HG02943 (cell line): Measurements from ENCODE around the gene CXCL1.

Experiments
- ATAC-seq: cut with Tn5 transposase; IDR thresholded peaks from one replicate; pipeline ENCODE4 v1.9.1; 2021; ENCODE audit warnings: mild to moderate bottlenecking, low read depth, moderate library complexity; ENCODE audit not compliant: unreplicated experiment

The CXCL1 gene

GRCh38 chr4:73869130-73870055, at the start of gene CXCL1:
Gene CXCL1 (plus strand): TSS chr4:73869393. CDS start chr4:73869471, 78 bp downstream.
- no peak for ATAC-seq

GRCh38 chr4:73821325-73821724, 47.9 kb upstream of the CXCL1 start:
- ATAC-seq: no peak

DNA sequence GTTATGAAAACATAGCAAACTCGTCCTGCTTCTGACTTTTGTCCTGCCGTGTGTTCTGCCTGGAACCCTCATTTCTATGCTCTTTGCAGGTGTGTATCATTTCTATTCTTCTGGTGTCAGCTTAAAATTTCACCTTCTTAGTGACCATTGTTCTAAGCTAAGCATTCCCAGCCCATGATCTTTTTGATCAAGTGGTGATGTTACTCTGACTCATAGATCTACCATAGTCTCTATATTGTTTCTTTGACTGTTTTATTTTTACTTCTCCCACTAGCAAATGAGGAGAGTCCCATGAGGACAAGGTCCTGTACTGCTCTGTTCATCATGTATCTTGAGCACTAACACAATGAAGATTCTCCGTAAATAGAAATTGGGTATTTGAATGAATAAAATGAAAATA, 46.8 kb upstream of the CXCL1 start:
- ATAC-seq: no peak

- no peak for ATAC-seq
Measured at GRCh38 chr4:73822812-73823504, 46.2 kb upstream of the CXCL1 start.

DNA sequence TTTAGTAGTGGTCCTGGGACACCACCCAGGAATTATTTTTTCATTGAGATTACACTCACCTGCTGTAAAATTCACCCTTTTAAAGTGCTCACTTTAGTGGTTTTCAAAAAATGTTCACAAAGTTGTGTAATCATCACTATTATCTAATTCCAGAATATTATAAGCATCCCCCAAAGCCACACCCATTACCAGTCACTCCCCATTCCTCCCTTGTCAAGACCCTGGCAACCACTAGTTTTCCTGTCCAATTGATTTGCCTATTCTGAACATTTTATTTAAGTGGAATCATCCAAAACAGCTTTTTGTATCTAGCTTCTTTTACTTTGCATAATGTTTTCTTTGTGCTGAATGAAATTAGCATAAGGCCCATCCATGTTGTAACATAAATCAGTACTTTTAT, 45.4 kb upstream of the CXCL1 start:
- no peak for ATAC-seq

DNA sequence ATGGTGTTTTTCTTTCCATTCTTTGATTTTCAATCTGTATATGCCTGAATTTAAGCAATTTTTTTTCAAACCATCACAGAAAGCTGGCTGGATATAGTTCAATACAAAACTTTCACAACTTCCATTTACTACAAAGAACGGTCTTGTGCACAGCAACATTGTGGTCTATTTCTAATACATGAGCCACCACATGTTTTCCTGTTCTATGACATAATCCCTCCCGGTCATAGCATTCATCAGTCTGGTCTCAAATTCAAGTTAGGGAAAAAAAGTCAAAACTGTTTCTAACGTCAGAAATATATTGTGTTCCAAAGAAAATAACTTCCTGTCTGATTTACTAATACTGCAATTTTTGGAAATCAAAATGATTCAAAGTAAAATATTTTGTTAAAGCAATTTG, 40.2 kb upstream of the CXCL1 start:
- ATAC-seq: no peak

GRCh38 chr4:73831569-73831968, 37.6 kb upstream of the CXCL1 start:
- no peak for ATAC-seq

DNA sequence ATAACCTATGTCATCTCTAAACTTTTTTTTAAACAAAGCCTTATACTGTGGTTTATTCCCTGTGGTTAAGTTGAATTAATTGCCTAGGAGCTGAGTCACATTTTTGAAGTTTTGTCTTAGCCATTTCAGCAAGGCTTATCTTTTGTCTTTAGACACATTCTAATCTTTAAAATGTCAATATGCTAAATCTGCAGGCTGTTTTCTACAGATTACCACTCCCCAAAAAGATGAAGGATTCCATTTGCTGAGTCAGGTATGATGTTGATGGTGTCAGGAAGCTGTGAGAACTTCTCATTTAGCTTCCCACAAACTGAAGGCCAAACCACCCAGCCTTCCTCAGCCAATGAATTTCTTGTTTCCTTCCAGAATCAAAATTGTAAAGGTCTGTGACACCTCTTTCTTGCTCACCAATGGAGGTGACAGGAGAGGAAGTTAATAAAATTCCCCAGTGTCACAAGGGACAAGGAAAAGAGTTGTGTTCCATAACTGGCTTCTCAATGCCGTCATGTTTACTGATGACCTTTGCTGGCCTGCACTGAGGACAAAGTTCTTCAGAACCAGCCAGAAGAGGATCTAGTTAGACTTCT, 36.4 kb upstream of the CXCL1 start:
- ATAC-seq: no peak

DNA sequence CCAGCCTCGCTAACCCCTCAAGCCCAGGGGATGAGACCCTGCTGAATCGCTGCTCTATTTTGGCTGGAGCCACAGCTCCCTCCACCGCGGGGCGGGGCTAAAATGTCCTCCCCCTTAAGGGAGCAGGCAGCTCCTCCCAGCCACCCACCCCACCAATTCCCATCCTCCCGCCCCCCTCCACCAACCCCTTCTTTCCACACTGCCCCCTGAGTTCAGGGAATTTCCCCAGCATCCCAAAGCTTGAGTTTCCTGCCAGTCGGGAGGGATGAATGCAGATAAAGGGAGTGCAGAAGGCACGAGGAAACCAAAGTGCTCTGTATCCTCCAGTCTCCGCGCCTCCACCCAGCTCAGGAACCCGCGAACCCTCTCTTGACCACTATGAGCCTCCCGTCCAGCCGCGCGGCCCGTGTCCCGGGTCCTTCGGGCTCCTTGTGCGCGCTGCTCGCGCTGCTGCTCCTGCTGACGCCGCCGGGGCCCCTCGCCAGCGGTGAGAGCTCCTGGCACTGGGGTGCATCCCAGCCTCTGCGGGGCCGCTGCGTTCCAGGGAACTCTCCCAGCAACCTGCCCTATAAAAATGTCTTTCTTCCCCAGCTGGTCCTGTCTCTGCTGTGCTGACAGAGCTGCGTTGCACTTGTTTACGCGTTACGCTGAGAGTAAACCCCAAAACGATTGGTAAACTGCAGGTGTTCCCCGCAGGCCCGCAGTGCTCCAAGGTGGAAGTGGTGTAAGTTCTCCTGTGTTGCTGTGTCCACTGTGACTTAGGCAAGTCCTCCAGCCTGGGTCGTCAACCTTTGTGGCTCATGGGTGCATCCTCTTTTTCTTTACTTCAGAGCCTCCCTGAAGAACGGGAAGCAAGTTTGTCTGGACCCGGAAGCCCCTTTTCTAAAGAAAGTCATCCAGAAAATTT, 32.6 kb upstream of the CXCL1 start, which contains the start of gene CXCL6:
Gene CXCL6, plus strand, starts transcription at position 306 of the 907 bp plus-strand sequence. Its CDS starts 73 bp downstream, at position 379.
- ATAC-seq: no peak

DNA sequence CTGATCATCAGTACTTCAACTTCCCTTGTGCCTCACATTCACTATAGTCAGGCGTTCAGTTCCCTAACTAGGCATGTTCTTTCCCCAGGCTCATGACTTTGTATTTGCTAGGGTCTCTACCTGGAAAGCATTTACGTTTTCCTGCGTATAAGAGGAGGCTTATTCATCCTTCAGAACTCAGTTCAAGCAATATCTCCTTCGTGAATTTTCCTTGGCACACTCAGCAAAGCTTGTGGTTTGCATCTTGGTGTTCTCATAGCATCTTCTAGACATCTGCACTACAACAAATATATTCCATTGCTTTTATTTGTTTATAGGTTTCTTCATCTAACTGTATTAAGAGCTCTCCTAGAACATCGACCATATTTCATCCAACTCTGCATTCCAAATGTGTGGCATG, 30.1 kb upstream of the CXCL1 start:
- no peak for ATAC-seq

GRCh38 chr4:73839715-73840114, 29.5 kb upstream of the CXCL1 start:
- no peak for ATAC-seq

DNA sequence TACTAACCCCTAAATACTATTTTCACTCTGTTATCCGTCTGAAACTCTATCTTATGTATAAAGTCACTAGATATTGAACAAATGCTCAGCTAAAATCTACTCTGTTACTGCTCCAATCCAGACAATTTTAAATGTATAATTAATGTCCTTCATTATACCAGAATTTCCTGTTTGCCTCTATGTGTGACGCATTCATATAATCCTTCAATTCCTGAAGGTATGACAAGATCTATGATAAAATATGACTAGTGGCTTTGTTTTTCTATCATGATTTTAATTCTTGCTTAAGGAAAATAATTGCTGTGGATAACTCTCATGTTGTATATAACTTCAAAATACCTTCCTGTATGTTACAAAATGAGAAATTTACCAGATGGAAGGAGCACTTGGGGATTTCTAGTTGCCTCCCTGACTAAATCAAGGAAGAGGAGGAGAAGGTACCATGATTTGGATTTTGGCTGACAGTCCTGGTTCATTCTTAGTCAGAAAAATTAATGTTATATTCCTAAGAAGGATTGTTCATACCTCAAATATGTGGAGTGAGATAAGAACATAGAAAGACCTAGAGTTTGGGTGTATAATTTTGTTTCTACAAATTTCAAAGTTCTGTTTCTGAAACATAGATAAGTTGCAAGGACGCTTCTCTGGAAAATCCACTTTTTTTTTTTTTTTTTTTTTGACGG, 27.8 kb upstream of the CXCL1 start:
- ATAC-seq: no peak

DNA sequence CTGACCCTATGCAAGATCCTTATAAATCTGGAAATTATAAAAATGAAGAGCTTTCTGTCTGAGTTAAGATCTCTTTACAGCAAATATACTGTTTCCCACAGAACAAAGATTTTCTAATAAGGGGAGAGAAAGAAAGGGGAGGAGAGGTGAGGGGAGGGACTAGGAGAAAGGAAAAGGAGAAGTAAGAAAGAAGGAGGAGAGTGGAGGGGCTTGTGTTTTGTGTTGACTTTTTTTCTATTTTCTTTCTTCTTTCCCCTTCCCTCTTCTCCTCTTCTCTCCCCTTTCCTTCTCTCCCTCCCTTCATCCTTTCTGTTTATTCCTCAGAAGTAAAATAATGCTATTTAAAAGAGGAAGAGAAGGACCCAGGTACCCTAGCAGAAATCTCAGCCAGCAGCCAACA, 26.5 kb upstream of the CXCL1 start:
- no peak for ATAC-seq

DNA sequence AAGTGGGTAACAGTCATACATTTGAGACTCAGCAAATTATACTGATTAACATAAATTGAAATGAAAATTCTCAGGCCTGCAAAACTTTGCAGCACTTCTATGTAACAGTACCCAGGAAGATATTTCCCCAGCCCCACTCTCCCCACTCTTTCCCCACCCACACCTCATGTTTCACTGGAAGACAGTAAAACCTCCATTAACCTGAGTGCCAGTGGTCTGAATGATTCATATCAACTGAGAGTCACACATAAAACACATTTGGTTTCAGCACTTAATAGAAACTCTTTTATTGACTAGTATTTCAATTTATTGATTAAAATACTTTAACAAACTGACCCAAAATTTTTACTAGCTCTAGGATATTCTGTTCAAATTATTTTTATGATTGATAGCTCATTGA, 25.8 kb upstream of the CXCL1 start:
- no peak for ATAC-seq

DNA sequence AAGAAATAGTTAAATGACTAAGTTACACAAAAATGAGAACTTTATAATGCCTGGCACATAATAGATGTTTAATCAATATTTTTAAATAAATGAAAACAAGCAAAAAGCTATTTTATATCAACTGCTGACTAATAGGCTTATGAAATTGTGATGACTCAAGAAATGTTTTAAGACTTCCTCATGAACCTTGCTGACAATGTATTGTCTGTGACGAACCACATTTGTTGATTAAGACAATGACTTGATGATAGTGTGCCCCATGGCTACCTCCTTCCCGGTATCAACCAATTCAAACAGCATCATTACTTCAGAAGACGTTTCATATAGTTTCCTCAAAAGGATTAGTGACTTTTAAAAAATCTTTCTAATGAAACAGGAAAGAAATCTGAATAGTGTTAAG, 24.8 kb upstream of the CXCL1 start:
- no peak for ATAC-seq

- no peak for ATAC-seq
Measured at GRCh38 chr4:73844806-73845205, 24.4 kb upstream of the CXCL1 start.

DNA sequence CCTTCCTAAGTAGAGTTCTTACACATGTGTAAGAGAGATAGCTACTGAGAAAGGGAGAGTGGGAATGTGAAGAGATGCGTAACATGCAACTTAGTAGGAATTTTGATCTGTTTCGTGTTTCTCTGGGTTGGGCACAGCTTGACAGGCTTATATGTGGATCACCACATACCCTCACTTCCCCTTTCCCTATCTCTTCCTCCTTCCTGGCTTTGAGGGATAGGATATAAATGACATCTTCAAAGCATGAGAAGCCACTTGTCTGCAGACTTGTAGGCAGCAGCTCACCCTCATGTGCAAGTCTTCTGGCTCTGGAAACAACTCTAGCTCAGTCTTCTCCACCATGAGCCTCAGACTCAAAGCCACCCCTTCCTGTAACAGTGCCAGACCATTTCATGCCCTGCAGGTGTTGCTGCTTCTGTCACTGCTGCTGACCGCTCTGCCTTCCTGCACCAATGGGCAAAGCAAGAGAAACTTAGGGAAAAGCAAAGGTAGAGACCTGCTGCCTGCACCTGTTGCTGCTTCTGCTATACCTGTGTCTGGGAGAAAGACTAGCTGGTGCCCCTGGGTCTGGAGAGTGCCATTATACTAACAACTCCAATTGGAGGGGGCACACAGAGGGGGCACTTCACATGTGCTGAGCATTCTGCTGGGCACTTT, 21.5 kb upstream of the CXCL1 start:
- no peak for ATAC-seq

GRCh38 chr4:73848183-73848777, 20.9 kb upstream of the CXCL1 start:
- ATAC-seq: no peak
